T-helper 1 cell treated with Interleukin-12 subunit alpha and Interleukin-12 subunit beta and Interleukin-4 antibody, amounts not matched to agents 30 ng/mL and 1 ng/mL, for 36 hours (primary cell): Measurements from ENCODE around the gene ISCU. TPM values are rescaled to one million over a fixed set of nuclear protein-coding genes. Genes with fewer than 3 reads are reported as not detected.

ENCODE experiments used
- intact Hi-C: fragments of 100-400 bp; cut with micrococcal nuclease; formaldehyde crosslinking; loops from one replicate; pipeline ENCODE4 v1.15.1; 2024
- total RNA-seq: library from RNA; stranded (reverse); gene quantifications from 2 replicates; pipeline ENCODE4 v1.2.3, GENCODE V29; 2022

The ISCU gene
- total RNA-seq, 1 donor from 2014 or later: 77.2 TPM

DNA sequence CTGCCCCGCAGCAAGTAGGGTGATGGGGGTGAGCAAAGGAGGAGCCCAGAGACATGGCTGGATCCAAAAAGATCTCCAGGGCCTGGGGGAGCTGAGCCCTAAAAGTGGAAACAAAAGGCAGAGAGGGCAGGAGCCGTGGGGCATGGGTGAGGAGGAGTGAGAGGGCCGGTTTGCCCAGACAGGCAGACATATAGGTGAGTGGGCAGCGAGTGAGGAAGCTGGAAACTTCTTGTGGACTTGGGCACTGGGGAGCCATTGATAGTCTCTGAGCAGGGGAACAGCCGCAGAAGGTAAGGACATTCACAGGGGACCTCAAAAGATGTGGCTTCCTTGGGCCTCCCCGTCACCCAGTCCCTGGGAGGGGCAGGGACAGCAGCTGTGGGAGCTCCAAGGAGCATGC lies 52.2 kb downstream of the ISCU start:
- intact Hi-C loops: loop anchor here (5.0 kb wide), 1 partner anchor 538 kb away; no protein-coding TSS in a partner anchor

DNA sequence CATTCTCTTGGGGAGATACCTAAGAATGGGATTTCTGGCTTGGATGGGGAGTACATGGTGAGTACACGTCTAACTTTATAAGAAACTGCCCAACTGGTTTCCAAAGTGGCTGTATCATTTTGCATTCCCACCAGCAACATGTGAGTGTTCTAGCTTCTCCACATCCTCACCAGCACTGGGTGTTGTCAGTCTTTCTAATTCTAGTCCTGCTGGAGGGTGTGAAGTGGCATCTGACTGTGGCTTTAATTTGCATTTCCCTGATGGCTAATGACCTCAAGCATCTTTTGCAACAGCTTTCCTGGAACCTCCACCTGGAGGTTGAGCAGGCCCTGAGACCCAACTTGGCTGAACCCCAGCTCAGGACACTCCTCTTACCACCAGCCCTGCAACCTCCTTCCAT lies 53.5 kb downstream of the ISCU start:
- intact Hi-C loops: loop anchor here (5.0 kb wide), 1 partner anchor 536 kb away; no protein-coding TSS in a partner anchor

- intact Hi-C loops: loop anchor here (5.0 kb wide), 1 partner anchor 536 kb away; no protein-coding TSS in a partner anchor
Observed at GRCh38 chr12:108616359-108616758, 54.0 kb downstream of the ISCU start.

DNA sequence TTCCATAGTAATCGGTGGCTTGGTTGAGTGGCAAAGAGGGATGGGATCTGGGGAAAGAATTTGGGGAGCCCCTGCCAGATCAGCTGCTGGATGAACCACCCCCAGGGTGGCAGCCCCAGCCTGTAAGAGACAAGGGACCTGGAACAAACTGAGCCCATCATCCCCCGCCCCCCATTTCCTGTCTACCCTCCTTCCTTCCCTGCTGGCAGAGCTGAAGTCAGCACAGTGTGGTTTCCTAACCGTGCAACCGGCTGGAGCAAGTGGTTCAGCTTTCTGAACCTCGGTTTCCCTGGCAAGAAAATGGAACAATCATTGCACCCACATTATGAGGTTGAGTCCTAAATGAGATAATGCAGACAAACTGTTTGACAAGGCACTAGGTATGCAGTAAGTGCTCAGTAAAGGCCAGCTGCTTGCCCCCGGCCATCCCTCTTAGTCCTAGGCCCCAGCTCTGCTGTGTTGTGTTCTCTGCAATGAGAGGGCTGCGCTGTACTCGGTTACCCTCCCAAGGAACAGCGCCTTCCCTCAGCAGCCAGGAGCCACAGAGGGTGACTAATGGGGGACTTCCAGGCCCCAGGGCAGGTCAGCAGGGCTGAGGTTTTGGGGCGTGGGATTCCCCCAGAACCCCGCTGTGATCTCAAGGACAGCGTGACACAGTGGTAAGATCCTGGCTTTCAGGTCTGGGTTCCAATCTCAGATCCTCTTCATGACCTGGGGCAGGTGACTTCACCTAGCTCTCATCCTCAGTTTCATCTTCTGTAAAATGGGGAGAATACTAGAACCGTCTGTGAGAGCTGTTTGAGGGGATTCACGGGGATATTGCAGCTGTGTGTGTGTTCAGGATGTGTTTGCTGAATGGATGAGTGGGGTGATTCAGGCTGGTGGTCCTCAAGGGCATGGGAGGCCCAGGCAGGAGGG lies 54.8 kb downstream of the ISCU start:
- intact Hi-C loops: loop anchor here (1.0 to 5.0 kb wide), 7 partner anchors 16 to 535 kb away; partner anchors contain the start of genes CORO1C, SELPLG and USP30

- intact Hi-C loops: loop anchor here (1.0 to 5.0 kb wide), 7 partner anchors 10 to 534 kb away; partner anchors contain the start of gene ALKBH2
Observed at GRCh38 chr12:108618079-108618952, 55.9 kb downstream of the ISCU start.

- intact Hi-C loops: loop anchor here (1.0 to 5.0 kb wide), 7 partner anchors 9 to 533 kb away; partner anchors contain the start of gene ALKBH2
Observed at GRCh38 chr12:108618953-108619274, 56.5 kb downstream of the ISCU start.

Other genes with a start within 250 kb of the ISCU start
- not detected in 2 replicates for gene CMKLR1, start 223.3 kb upstream of the ISCU start, total RNA-seq
- 11.0 and 12.1 TPM in 2 replicates for gene FICD, start 47.3 kb upstream of the ISCU start, total RNA-seq
- 79.0 and 87.3 TPM in 2 replicates for gene SART3, start 1.4 kb upstream of the ISCU start, total RNA-seq
- gene TMEM119, start 35.5 kb downstream of the ISCU start, total RNA-seq: 0.54 and 0.96 TPM in 2 replicates
- gene SELPLG, start 71.3 kb downstream of the ISCU start, total RNA-seq: 239 and 251 TPM in 2 replicates
- gene CORO1C, start 168.9 kb downstream of the ISCU start, total RNA-seq: 35.4 and 43.8 TPM in 2 replicates